Muscle of leg (tissue), 11 donors: ENCODE measurements around the gene NDOR1. TPM values are rescaled to one million over a fixed set of nuclear protein-coding genes. Genes with fewer than 3 reads are reported as not detected.

Experiments
- DNase-seq: peaks from one replicate; pipeline ENCODE4 v3.0.0; 2013
- H3K27ac ChIP-seq: one replicate; pipeline ENCODE4 v1.5.1; 2013; ENCODE audit warnings: mild to moderate bottlenecking, low read length, control low read depth
- H3K27me3 ChIP-seq: one replicate; pipeline ENCODE4 v1.6.1; 2013; ENCODE audit warnings: low read length; ENCODE audit not compliant: control insufficient read depth, insufficient read depth
- H3K36me3 ChIP-seq: one replicate; pipeline ENCODE4 v1.6.1; 2013; ENCODE audit warnings: low read length; ENCODE audit not compliant: control insufficient read depth, insufficient read depth
- H3K4me1 ChIP-seq: one replicate; pipeline ENCODE4 v1.6.1; 2013; ENCODE audit warnings: low read length; ENCODE audit not compliant: control insufficient read depth, insufficient read depth
- H3K4me3 ChIP-seq: one replicate; pipeline ENCODE4 v1.5.1; 2013; ENCODE audit warnings: low read length, control low read depth
- H3K9me3 ChIP-seq: replicated peaks from 2 replicates; pipeline ENCODE4 v1.6.1; 2013; ENCODE audit warnings: low read depth, low read length; ENCODE audit not compliant: control insufficient read depth
- WGBS: methylation state at CpG from one replicate; pipeline ENCODE4 v1.1.5; 2013; ENCODE audit warnings: missing lambda C conversion rate; ENCODE audit not compliant: insufficient coverage; 5-methylcytosine and 5-hydroxymethylcytosine counted together
- polyA plus RNA-seq, 8 donors: library from polyadenylated mRNA; unstranded; fragments of 120-200 nt; gene quantifications; one replicate each; pipeline versions ENCODE4 v1.2.1 to v1.2.3, GENCODE V29; 2013; ENCODE audit warnings: inconsistent platforms in 1 of 8, low replicate concordance in 1 of 8; ENCODE audit not compliant: insufficient read length in 8 of 8, insufficient read depth in 1 of 8
- total RNA-seq: library from RNA; stranded (reverse); fragments of 120-200 nt; gene quantifications from one replicate; pipeline ENCODE4 v1.2.4, GENCODE V29; 2013

NDOR1 gene
- total and polyA plus RNA-seq, 9 donors = 3.1 to 10.8 (median 8.0) TPM

DNA sequence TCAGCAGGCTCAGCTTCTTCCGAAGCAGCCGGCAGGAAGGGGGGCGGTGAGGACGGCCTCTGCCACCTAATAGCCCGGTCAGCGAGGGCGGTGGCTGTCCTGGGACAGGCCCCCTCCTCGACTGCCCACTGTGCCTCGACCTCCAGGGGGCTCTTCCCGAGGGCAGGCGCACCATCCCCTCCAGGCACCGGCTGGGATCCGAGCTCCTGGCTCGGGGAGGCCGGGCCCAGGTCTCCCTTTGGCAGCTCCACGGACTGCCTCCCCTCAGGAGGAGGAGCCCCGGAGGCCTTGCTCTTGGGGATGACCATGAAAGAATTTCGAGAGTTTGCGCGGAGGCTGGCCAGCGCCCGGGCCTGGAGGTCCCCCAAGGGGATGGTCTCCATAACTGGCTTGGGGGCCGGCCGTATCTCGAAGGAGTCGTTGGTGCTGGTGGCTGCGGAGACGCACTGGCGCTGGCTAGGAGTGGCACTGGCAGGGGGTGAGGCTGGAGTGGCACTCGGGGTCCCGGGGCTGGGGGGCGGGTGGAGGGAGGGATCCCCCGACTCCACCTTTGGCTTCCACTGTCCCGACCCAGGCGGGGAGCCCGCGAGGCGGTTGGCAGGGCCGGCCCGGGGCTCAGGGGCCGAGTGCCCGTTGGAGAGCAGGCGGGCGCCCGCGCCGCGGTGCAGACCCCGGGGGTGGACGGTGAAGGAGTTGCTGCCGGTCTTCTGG is 5.9 kb upstream of the NDOR1 start:
- H3K4me1 ChIP-seq = peaks cover 55% of the 10 kb centered on the region
- H3K27ac ChIP-seq = no peak overlapping the region
- H3K36me3 ChIP-seq = peaks cover 3% of the 10 kb centered on the region
- WGBS = 6% methylated on average over 48 of the region's 51 CpGs
- peak overlapping the region; percentile 29 for H3K4me3 ChIP-seq
- DNase-seq = no peak
- no peaks in the 10 kb centered on the region for H3K27me3 ChIP-seq
- no peaks in the 10 kb centered on the region for H3K9me3 ChIP-seq

DNA sequence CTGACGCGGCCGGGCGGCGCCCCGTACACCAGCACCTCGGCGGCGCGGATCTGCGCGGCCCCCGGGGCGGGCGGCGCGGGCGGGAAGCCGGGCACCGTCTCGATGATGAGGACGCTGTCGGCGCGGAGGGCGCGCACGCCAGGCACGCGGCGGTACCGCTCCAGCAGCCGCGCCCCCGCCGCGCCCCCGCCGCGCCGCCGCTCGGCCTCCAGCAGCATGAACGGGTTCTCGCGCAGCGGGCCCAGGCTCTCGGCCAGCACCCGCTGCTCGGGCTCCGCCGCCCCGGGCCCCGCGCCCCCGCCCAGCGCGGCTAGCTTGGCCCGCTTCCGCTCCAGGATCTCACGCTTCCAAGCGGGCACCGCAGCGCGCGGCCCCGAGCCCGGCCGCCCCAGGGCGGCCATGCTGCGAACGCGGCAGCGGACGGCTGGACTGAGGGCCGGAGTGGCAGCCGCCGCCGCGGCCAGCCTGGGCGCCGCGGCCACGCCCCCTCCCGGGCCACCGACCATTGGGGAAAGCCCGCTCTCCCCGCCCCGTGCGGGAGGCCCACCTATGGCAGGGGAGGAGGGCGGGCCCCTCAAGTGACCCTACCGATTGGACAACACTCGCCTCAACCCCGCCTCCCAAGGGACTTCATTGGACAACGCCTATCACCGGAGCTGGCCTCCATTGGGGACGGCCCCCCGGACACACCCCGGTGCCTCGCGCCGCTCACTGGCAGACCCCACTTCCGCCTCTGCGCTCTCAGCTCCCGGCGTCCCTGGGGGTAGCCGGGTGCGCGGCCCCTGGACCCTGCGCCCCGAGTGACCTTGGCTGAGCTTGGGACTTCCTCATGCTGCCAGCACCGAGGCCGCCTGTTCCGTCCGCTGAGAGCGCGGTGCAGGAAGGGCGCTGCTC is 4.9 kb upstream of the NDOR1 start, which contains the start of gene TPRN:
TSS of gene TPRN (minus strand) at position 431 of the 894 bp plus-strand sequence. CDS start at position 401, 30 bp downstream.
- under 1% methylated on average over 116 of the region's 118 CpGs for WGBS

DNA sequence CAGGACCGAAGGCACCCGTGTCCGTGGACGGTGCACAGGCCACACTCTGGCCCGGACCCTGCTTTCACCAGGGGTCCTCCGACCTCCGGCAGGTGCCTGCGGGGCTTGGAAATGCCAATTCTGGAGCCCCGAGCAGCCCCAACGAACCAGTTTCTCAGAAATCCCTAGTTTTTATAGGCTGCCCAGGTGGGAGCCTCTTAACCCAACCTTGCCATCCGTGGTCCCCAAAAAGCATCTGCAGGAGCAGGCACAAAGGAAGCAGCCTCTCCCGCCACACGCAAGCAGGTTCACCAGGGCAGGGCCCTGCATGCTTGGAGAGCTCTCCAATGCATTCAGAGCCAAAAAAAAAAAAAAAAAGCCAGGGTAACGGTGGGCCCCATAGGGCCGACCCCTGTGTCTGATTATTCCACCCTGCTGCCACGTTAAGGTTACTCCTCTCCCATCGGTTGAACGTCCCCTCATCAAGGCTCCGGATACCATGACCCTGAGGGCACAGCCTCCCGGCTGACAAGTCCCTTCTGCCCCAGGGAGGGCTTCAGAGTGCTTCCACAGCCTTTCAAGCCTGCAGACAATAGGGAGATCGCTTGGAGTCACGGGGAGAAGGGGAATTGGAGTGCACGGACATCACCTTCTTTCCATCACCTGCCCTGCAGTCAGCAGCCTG is 4.2 kb upstream of the NDOR1 start:
- Histone ChIP-seq H3K36me3 (peaks cover 3% of the 10 kb centered on the region), H3K27ac (peak overlapping the region; percentile 49), H3K4me1 (peaks cover 59% of the 10 kb centered on the region), H3K9me3 (no peaks in the 10 kb centered on the region), H3K27me3 (no peaks in the 10 kb centered on the region), H3K4me3 (peak overlapping the region; percentile 74)
- 18% methylated on average over 22 of the region's 23 CpGs for WGBS
- no peak for DNase-seq

More for the DNA sequence above, 4.9 kb upstream of the NDOR1 start, which contains the start of gene TPRN:
- Histone ChIP-seq H3K4me3 (peak within 1 kb of the TSS; percentile 74), H3K4me1 (peaks cover 54% of the 10 kb centered on the region), H3K36me3 (peaks cover 3% of the 10 kb centered on the region), H3K27ac (peak within 1 kb of the TSS; percentile 49), H3K27me3 (no peaks in the 10 kb centered on the region), H3K9me3 (no peaks in the 10 kb centered on the region)
- DNase-seq = peak; percentile 99

DNA sequence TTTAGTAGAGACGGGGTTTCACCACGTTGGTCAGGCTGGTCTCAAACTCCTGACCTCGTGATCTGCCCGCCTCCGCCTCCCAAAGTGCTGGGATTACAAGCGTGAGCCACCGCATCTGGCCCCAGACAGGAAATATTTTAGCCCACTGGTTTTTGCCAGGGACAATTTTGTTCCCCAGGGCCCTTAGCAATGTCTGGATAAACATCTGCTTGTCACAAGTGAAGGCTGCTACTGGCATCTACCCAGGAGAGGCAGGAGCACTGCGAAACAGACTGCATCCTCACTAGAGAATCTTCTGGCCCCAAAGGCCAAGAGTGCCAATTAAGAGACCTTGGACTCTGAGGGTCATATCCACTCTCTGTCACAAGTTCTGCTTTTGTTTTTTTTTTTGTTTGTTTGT is 2.5 kb upstream of the NDOR1 start:
- peaks cover 57% of the 10 kb centered on the region for H3K4me1 ChIP-seq
- DNase-seq = no peak
- H3K27ac ChIP-seq = no peak overlapping the region
- H3K4me3 ChIP-seq = no peak overlapping the region
- no peaks in the 10 kb centered on the region for H3K9me3 ChIP-seq
- 70% methylated on average over 7 of the region's 8 CpGs for WGBS
- H3K36me3 ChIP-seq = peaks cover 5% of the 10 kb centered on the region
- H3K27me3 ChIP-seq = no peaks in the 10 kb centered on the region

DNA sequence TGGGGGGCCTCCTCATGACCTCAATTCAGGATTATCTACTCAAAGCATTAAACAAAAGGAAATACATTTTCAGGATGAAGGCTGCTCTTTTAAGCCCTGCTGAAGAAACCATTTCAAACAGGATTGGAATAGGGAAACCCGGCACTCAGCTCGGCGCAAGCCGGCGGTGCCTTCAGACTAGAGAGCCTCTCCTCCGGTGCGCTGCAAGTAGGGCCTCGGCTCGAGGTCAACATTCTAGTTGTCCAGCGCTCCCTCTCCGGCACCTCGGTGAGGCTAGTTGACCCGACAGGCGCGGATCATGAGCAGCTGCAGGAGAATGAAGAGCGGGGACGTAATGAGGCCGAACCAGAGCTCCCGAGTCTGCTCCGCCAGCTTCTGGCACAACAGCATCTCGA is 772 bp upstream of the NDOR1 start:
- Histone ChIP-seq H3K27ac (peak overlapping the region; percentile 29), H3K4me1 (peaks cover 40% of the 10 kb centered on the region), H3K4me3 (peak overlapping the region; percentile 94)

DNA sequence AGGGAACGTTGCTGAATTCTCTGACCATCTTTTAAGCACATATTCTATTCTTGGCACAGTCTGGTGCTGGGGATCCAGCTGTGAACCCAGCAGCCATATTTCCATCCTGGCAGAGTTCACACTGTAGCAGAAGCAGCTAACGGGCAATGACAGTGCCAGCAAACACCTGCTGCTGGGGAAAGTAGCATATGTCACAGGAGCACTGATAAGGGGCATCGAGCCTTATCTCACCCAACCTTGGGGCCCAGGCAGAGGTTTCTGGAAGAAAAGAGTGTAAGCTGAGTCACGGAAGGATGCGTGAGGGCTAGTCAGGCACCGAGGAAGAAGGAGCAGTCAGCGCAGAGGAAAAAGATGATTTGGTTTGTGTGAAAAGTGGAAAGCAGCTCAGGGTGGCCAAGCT is 1.1 kb downstream of the NDOR1 start:
- peaks cover 32% of the 10 kb centered on the region for H3K4me1 ChIP-seq
- H3K4me3 ChIP-seq = no peak overlapping the region
- no peak overlapping the region for H3K27ac ChIP-seq
- no peaks in the 10 kb centered on the region for H3K27me3 ChIP-seq
- H3K36me3 ChIP-seq = peaks cover 14% of the 10 kb centered on the region
- H3K9me3 ChIP-seq = no peaks in the 10 kb centered on the region
- WGBS = 94% methylated on average over 6 of the region's 7 CpGs
- no peak for DNase-seq

More for the DNA sequence above, 772 bp upstream of the NDOR1 start:
- no peak for DNase-seq
- peaks cover 11% of the 10 kb centered on the region for H3K36me3 ChIP-seq
- no peaks in the 10 kb centered on the region for H3K27me3 ChIP-seq
- H3K9me3 ChIP-seq = no peaks in the 10 kb centered on the region
- 18% methylated on average over 21 of the region's 21 CpGs for WGBS

DNA sequence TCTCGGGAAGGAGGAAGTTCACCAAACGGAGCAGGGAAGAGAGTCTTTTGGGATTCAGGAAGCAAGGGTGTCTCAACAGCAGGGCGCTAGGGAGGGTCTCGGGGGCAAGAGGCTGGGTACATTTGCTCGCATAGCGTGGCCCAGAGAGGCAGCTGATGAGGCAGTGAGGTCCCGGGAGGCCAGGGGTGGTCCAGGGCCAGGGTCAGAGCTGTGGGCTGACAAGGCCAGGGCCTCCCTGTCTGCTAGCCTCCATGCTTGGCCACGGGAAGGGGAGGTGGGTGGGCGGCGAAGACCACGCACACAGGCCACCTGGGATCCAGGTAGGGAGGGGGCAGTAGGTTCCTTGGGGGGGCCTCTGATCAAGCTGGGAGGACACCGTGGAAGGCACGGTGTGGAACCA is 6.0 kb downstream of the NDOR1 start:
- 84% methylated on average over 13 of the region's 13 CpGs for WGBS
- DNase-seq = no peak

DNA sequence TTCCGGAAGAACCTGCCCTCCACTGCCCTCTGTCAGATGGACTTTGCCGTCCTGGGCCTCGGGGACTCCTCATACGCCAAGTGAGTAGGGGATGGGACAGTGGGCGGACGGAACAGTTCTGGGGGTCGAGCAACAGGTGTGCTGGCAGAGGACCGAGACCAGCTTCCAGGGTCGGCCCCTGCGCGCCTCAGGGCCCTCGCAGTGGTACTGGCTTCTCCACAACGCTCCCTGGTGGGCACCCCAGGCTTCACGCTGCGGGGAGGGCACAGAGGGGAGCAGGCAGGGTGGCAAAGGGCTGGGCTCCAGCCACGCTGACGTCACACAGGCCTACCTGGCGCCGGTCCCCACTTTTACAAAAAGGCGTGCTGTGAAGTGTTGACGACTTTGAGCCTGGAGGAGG is 7.0 kb downstream of the NDOR1 start:
- Histone ChIP-seq H3K36me3 (peaks cover 31% of the 10 kb centered on the region), H3K27ac (no peak overlapping the region), H3K4me1 (peaks cover 4% of the 10 kb centered on the region), H3K4me3 (no peak overlapping the region), H3K27me3 (no peaks in the 10 kb centered on the region), H3K9me3 (no peaks in the 10 kb centered on the region)
- WGBS = 86% methylated on average over 20 of the region's 21 CpGs
- DNase-seq = no peak

More for the DNA sequence above, 6.0 kb downstream of the NDOR1 start:
- H3K27ac ChIP-seq = no peak overlapping the region
- no peak overlapping the region for H3K4me3 ChIP-seq
- H3K27me3 ChIP-seq = no peaks in the 10 kb centered on the region
- H3K9me3 ChIP-seq = no peaks in the 10 kb centered on the region
- H3K36me3 ChIP-seq = peaks cover 31% of the 10 kb centered on the region
- peaks cover 4% of the 10 kb centered on the region for H3K4me1 ChIP-seq

DNA sequence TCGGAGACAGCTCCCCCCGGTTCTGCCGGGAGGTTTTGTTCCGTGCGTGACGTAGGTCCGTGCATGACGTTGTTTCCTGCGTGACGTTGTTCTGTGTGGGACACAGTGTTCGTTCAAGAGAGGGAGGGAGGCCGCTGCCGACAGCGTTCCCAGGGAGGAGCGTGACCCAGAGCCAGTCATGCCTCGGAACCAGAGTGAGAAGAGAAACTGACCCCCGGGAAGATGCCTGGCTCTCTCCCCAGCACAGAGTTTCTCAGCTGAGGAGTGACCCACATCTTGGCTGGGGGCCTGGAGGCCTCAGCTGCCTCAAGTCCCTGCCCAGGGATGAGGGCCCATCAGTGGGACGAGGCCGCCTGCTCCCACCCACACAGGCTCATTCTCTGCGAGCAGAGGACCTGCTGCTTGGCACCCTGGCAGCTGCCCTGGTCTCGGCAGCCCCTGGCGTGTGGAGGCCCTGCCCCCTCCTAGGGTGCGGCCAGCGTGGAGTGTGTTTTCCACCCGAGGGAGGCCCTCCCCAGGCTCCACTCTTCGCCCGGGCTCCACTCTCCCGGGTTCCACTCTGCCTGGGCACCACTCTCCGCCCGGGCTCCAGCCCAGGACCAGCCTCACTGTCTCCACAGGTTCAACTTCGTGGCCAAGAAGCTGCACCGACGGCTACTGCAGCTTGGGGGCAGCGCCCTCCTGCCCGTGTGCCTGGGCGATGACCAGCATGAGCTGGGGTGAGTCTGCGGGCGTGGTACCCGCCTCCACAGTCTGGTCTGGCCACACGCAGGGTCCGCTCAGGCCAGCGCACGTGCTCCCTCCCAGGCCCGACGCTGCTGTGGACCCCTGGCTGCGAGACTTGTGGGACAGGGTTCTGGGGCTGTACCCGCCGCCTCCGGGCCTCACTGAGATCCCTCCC is 7.9 kb downstream of the NDOR1 start:
- H3K4me1 ChIP-seq = peaks cover 4% of the 10 kb centered on the region
- no peaks in the 10 kb centered on the region for H3K27me3 ChIP-seq
- H3K4me3 ChIP-seq = no peak overlapping the region
- no peaks in the 10 kb centered on the region for H3K9me3 ChIP-seq
- peaks cover 31% of the 10 kb centered on the region for H3K36me3 ChIP-seq
- no peak overlapping the region for H3K27ac ChIP-seq
- WGBS = 82% methylated on average over 49 of the region's 49 CpGs
- DNase-seq = no peak
